ENCODE results near the gene ZNF341.

Gene ZNF341

GRCh38 chr20:33702861-33703260 is 28.9 kb upstream of the ZNF341 start:
- no peak for DNase-seq

- no peak for DNase-seq
Observed at GRCh38 chr20:33703498-33704137, 28.2 kb upstream of the ZNF341 start.

- DNase-seq = no peak
Observed at GRCh38 chr20:33704197-33704924, 27.4 kb upstream of the ZNF341 start.

DNA sequence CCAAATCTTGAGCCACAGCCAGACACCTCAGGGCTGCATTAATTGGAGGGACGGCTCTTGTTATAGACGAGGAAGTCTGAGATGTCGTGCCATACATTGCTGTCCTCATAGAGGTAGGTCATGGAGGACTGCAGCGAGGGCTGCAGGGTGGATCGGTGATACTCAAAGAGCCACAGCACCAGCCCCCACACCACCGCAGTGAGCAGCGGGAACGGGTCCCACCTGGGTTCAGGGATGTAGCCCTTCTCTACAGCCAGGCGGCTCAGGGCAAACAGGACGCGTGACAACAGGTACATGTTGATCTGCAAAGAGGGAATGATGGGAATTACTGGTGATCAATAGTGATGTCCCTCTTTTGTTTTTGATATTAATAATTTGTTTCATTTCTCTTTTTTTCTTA is 24.1 kb upstream of the ZNF341 start:
- no peak for DNase-seq

DNA sequence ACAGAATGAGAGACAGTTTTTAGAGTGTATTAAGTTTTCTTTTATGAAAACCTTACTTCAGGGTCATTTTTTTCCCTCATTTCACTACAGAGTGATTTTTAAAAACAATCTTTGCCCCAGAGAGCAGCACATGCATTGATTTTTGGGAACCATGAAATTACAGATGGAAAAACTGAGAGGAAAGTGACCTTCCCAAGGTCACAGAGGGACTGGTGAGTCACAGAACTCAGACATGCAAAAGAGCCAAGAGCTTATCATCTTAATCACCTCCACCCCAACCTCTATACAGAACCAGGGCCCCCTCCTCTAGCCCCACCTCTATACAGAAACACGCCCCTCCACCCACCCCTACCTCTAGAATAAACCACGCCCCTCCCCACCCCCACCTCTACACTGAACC is 22.4 kb upstream of the ZNF341 start:
- DNase-seq = no peak

GRCh38 chr20:33709905-33710541 is 21.8 kb upstream of the ZNF341 start:
- DNase-seq = no peak

- no peak for DNase-seq
Observed at GRCh38 chr20:33710681-33711445, 20.9 kb upstream of the ZNF341 start.

GRCh38 chr20:33711446-33711738 is 20.4 kb upstream of the ZNF341 start:
- no peak for DNase-seq

- no peak for DNase-seq
Observed at GRCh38 chr20:33713865-33714367, 17.9 kb upstream of the ZNF341 start.

DNA sequence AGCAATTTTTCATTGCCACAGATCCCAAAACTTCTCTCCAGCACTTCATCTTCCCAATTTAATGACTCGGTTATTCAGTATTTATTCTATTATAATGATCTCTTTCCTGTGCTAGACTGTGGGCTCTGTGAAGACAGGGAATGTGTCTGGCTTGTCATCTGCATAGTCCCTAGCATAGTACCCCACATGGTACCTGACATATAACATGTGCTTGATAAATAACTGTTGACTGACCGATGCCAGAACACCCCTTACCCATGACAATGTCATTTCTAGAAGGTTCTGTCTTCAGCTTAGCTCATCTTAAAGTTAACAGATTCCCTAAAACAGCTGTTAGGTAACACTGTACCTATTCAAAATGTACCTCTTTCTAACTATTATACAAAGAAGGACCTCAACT is 15.3 kb upstream of the ZNF341 start:
- no peak for DNase-seq

DNA sequence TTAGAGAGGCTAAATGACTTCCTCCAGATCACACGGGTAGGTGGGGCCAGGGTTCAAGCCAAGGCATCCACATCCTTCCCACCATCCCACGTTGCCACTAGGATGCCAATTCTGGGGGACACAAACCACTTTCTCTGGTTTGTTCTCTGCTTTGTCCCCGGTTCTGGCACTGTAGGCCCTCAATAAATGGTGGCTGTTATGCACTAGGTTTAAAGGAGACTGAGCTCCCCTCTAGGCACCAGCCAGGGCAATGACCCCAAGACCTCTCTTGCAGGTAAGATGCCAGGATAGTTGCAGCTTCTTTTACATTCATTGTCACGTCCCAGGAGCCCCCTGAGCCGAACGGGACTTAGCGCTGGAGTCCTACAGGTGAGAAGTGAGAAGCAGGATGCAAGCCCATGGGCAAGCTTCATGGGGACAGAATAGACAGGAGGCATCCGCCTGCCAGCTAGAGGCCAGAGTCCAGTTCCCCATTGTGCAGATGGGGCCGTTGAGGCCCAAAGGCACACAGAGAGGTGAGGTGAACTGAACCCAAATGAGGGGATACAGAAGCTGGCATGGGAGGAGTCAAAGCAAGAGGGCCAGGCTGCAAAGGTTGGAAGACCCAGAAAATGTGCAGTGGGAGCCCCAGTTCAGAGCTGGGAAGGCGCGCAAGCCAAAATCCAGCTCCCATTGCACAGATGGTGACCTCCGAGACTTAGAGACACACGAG is 12.4 kb upstream of the ZNF341 start:
- DNase-seq = no peak

- DNase-seq = peak; percentile 98
Observed at GRCh38 chr20:33719989-33720709, 11.6 kb upstream of the ZNF341 start, which contains the start of gene PXMP4. Gene PXMP4, minus strand, starts transcription at chr20:33720310. Its CDS starts 103 bp downstream, at chr20:33720207.

DNA sequence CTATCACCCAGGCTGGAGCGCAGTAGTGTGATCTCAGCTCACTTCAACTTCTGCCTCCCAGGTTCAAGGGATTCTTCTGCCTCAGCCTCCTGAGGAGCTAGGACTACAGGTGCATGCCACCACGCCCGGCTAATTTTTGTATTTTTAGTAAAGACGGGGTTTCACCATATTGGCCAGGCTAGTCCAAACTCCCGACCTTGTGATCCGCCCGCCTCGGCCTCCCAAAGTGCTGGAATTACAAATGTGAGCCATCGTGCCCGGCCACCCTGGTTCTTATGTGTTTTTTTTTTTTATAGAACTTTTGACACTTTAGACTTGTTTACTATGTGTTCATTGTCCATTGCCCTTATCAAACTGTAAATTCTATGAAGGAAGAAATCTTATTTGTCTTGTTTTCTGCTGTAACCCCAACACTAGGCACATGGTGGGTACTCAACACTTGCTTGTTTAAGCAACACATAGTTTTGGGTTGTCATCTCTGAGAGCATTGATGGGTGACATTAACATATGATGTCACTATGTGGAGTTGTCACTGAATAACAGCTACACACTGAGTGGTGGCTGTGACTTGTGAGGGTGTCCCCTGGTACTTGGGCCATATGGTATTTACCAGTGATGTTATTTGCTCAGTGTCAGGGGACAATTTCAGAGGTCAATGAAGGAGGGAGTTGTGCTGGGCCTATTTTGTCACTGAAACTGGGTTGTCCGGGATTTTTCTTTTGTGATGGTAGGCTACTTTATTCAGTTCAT is 10.2 kb upstream of the ZNF341 start:
- no peak for DNase-seq

GRCh38 chr20:33724439-33725094 is 7.2 kb upstream of the ZNF341 start:
- DNase-seq = no peak

GRCh38 chr20:33725607-33726264 is 6.1 kb upstream of the ZNF341 start:
- no peak for DNase-seq

DNA sequence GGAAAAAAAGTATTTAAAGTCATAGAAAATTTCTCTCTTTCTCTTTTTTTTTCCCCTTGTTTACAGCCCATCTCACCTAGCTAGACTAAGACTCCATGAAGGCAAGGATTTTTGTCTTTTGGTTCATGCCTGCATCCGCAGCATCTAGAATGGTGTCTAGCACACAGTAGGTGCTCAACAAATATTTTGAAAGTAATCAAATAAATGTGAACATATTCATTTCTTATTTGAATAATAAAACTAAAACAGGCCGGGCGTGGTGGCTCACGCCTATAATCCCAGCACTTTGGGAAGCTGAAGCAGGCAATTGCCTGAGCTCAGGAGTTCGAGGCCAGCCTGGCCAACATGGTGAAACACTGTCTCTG is 4.7 kb upstream of the ZNF341 start:
- DNase-seq = no peak

GRCh38 chr20:33727806-33728205 is 4.0 kb upstream of the ZNF341 start:
- no peak for DNase-seq

DNA sequence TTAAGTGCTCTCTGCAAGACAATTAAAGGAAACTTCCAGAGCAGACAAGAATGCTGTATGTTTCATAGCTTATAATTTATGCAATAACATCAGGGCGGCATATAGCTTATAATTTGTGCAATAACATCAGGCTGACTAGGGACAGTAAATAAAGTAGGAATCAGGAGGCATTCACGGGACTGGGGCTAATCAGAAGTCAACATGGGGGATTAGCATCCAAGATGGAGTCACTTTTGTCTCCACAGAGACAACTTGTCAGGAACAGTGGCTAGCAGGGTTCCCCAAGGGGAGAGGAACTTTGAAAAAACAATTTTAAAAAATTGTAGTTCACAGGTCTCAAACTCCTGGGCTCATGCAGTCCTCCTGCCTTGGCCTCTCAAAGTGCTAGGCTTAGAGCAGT is 3.3 kb upstream of the ZNF341 start:
- DNase-seq = no peak

- DNase-seq = no peak
Observed at GRCh38 chr20:33729101-33729500, 2.7 kb upstream of the ZNF341 start.
